A673 (cell line): ENCODE measurements around the gene TMEM176A.

ENCODE experiments used
- EZH2 ChIP-seq: fragments of 200-600 bp; sonication (generic); IDR thresholded peaks from 2 replicates; pipeline ENCODE4 v1.6.1; 2017; ENCODE audit warnings: borderline replicate concordance, low read depth, mild to moderate bottlenecking, mixed read lengths, antibody characterized with exemption, low read length; ENCODE audit not compliant: poor library complexity, severe bottlenecking
- TF ChIP-seq, protein P1 (sequence below): fragments of 300-800, 200-600 bp; sonication (generic); conservative IDR thresholded peaks from 2 replicates; pipeline ENCODE4 v1.5.1; 2017; ENCODE audit warnings: low read depth, mild to moderate bottlenecking, antibody characterized with exemption, low read length, moderate library complexity, mixed read lengths

DNA sequence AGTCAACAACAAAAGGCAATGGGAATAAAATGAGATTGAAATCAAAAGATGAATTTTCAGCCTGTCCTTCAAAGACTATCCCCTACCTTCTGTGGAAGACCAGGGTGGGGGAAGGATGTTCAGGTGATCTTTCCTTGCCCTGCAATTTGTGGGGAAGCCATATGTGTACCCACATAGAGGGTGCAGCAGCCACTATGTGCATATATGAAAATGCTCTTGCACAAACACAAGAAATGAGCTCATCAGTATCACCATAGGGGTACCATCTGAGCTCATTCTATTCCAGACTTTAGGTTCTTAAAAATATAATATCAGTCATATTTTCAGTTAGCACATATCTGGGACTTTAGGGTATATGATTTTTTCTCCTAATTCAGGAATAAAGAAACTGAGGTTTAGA is 45.6 kb upstream of the TMEM176A start:
- TF ChIP-seq, protein P1, sequence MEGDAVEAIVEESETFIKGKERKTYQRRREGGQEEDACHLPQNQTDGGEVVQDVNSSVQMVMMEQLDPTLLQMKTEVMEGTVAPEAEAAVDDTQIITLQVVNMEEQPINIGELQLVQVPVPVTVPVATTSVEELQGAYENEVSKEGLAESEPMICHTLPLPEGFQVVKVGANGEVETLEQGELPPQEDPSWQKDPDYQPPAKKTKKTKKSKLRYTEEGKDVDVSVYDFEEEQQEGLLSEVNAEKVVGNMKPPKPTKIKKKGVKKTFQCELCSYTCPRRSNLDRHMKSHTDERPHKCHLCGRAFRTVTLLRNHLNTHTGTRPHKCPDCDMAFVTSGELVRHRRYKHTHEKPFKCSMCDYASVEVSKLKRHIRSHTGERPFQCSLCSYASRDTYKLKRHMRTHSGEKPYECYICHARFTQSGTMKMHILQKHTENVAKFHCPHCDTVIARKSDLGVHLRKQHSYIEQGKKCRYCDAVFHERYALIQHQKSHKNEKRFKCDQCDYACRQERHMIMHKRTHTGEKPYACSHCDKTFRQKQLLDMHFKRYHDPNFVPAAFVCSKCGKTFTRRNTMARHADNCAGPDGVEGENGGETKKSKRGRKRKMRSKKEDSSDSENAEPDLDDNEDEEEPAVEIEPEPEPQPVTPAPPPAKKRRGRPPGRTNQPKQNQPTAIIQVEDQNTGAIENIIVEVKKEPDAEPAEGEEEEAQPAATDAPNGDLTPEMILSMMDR = no peak
- TF ChIP-seq EZH2 = no peak
